DMS153 treated with DMSO at 0.1 percent for 48 hours (cell line): ENCODE measurements around the gene PDE9A.
A peak's percentile ranks its signal among the peaks of the same experiment; 100 is the strongest.

Source experiments
- DNase-seq: peaks from one replicate; lab custom pipeline; 2025; ENCODE audit not compliant: unreplicated experiment; lab: John Stamatoyannopoulos, UW

The PDE9A gene

DNA sequence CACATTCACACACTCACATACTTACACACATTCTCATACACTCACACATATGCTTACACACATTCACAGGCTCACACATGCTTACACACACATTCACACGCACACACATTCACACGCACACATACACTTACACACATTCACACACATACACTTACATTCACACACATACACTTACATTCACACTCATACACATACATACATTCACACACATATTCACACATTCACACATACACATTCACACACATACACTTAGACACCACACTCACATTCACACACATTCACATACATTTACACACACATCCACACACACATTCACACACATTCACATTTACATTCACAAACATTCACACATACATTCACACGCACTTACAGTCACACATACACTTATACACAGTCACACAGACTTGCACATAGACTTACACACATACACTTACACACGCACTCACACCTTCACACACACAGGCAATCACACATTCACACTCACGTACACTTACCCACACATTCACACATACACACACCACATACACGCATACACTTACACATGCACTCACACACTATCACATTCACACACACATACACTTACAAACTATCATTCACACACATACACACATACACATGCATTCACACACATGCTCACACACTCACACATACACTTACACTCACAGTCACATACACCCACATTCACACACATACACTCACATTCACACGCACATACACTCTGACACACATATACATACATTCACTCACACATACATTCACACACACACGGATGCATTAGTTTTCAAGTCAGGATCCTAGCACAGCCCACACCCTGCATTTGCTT is 16.8 kb downstream of the PDE9A start:
- DNase-seq, result no peak

DNA sequence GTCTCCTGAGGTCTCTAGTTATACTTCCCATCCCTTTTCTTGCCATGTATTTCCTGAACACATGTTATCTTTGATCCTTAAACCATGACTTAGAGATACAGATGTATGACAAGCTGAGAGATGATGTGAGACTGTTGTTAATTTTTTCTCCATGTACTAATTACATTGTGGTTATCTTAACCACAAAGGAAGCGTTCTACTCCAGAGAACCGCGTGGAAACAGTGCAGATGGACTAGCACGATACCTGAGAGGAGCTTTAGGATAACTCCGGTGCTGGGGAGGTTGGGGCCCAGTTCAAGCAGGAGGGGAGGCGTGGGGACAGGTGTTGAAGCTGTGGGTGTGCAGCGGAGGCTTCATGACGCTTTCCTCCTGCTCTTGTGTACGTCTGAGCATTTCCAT is 17.5 kb downstream of the PDE9A start:
- DNase-seq, result no peak

DNA sequence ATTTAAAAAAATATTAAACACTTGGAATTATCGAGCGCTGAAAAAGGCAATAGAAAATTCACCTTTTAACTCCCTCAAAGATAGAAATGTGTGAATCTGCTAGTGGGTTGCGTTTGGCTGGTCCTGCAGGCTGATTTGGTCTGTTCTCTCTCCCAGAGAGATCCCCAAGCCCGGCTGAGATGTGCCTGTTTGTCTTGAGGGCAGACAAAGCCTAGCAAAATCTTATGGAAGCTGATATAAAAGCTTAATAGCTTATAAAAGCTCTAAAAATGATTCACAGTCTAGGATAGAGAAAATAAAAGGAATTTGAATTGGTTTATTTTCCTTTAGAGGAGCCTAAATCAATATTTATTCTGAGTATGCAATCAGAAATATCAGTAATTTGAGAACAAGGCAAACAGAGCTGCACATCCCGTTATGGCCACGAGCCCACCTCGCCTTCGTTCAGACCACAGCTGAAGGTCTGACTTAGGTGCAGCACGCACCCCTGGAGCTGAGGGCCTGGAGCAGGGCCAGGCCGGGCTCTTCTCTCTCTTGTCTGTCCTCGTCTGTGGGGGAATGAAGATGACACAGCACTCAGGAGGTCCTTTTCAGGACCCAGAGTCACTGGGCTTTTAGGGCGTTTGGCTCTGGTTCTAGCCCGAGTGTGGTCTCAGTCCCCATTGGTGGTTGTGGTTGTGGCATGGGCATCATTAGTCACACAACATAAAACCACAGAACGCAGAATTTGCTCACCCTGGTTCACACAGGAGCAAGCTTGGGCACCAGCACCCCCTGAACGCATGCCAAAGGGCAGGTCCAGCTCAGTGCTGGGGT is 18.6 kb downstream of the PDE9A start:
- peak; percentile 49 for DNase-seq

DNA sequence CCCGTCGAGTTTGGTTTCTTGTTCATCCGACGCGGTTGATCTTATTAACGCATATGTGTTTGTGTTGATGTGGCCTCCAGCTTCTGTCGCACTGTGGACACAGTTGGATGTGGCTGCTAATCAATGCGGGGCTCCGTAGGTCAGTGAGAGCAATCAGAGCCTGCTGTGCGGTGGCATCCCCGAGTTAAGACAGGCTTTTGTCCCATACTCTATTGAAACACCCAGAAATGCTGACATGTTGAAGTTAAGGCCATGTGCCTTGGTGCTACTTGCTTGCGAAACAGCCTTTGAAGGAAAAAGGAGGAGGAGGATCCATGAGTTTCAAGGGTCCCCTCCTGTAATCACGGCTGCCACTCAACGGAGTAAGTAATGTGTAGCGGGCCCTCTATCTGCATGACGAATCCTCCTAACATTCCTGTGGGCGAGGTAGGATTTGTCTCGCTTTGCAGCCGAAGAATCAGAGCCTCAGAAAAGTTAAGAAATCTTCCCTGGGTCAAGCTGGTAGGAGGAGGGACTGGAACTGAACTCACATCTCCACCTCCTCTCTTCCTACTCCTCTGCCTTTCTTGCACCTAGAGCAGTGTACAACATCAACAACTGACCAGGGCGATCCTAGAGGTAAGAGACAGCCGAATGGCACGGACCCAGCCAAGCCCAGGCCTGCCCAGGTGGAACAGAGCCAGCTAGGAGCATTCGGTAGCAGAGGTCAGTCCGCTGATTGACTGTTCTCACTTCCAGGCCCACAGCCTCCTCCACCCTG is 19.5 kb downstream of the PDE9A start:
- no peak for DNase-seq

DNA sequence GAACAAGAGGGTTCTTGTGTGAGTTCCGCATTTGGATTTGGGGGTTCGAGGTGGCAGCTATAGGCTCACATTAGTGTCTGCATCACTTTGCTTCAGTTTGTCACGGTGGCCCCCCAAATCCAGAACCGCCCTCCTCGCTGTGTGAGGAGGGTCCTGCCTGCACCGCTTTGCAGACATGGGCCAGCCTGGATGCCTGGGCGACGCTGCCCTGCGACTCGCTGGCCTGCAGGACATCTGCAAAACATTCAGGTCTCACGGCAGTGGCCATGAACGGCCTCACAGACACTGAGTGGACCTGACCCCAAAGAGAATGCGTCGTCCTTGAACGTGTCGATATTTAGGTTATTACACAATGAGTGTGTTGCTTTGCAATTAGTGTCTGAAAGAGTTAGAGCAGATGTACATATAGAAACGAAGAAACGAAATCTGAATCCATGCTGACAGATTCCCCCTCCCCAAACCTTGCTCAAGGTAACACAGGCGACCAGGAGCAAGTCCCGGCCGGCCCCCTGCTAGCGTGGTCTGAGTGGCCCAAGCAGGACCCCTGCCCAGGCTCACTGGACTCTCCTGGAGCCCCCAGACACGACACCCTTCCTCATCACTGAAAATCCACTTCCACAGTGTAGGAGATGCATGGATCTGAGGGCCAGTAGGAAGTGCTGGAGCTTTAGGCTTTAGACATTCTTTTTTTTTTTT is 20.4 kb downstream of the PDE9A start:
- no peak for DNase-seq

DNA sequence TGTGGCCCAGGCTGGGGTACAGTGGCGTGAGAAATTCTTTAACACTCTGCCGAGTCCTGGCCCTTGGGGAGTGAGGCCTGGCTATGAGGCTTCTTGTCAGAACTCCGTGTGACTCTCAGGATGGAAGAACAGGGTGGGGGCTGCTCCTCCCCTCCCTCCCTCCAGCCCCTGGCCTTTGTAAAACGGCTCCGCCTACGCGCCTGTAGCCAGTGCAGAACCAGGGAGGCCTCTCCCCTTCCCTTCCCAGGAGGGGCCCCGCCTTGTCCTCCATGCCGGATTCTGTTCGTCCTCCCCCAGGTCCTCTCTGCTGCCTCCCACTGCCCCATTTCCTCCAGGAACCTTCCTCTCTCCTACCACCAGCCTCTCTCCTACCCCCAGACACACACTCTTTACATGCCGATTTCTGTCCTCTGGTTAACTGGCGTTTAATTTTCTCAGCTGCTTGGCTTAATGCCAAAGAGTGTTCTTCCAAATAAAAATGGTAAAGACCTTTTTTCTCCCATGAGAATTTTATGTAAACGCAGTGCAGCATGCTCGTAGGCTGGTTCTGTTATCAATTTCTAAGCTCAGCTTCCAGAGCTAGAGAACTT is 21.0 kb downstream of the PDE9A start:
- peak; percentile 52 for DNase-seq

DNA sequence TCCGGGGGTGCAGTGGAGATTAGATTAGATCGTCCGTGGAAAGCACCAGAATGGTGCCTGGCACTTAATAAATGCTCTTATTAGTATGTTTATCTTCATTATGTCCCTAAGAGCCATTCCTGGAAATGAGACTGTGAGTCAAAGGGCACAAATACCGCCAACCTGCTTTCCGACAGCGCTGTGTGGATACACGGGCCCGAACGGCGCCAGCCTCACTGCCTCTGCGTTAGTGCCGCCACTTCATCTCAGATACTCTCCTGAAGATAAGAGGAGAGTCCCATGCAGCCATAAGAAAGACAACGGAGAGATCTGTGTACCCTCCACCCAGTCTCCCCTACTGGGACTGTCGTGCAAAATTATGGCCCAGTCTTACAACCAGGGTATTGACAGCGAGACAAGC is 22.0 kb downstream of the PDE9A start:
- no peak for DNase-seq

DNA sequence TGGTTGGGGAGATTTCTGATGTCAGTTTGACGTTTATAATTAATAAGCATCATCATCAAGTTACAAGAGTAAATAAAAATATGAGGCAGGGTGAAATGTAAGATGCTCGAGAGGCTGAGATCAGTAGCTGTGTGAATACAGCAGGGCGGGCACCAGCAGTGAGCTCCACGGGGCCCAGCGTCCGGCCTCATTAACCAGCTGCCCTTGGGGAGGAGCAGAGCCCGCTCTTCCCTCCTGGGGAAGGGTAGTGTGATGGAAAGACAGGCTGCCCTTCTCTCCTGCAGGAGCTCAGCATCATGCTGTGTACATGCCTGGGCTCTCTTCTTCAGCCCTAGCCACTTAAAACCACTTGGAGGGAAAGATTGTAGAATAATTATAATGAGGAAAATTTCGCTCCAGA is 23.4 kb downstream of the PDE9A start:
- DNase-seq, result no peak

DNA sequence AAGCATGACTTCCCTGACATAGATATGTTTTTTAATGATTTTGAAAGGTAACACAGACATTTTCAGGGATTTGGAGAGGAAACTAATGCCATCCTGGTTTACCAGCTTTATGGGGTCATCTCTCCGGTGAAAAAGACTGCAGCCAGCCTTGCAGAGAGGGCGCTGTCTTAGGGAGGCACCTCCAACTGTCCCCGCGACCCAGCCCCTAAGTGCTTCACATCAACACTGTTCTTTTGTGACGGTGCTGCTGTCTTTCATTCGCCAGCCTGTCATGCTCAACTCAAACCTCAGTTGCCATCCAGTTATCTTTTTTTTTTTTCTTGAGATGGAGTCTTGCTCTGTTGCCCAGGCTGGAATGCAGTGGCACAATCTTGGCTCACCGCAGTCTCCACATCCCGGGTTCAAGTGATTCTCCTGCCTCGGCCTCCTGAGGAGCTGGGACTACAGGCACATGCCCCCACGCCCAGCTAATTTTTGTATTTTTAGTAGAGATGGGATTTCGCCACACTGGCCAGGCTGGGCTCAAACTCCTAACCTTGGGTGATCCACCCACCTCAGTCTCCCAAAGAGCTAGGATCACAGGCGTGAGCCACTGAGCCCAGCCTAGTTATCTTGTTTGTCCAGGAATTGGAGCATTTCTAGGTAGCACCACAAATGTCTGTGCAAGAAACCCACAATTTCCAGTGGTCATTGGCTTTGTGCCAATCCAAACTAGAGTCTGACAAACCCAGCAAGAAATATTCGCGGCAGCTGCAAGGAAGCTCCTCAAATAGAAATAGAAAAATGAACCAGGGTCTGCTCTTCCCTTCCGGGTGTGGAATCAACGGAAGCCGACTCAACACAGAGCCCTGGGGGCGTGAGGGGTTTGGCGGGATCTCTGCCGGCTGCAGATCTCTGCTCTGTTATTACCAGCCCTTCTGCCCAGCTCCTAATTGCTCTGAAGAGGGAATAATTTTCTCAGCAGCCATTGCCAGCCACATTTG is 24.2 kb downstream of the PDE9A start:
- DNase-seq, result no peak

DNA sequence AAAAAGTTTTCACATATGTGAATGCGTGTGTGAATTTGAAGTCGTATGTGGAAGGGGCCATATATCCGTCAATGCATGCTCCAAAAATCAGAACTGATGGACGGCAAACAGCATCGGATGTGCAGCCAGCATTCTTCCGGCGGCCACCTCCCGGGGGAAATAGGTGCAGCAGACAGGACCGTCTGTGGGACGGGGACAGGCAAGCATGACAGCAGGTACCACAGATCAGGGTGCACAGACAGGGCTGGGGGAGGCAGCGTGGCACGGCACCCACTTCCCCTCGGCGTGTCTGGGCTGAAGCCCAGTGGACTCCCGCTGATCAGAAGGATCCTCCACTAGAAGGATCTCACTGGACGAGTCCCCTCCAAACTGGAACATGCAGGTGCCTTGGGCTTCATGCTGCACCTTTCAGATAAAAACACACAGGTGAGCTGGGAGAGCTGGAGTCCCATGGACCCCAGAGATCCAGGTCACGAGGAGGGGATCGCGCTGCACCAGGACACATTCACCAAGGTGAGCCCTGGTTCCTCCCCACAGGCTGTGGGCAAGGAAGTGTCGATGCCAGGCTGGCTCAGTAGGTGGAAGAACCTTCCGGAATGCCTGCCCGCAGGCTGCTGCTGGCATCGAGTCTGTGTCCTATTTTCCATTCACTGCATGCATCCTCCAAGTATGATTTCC is 25.3 kb downstream of the PDE9A start:
- DNase-seq, result no peak

DNA sequence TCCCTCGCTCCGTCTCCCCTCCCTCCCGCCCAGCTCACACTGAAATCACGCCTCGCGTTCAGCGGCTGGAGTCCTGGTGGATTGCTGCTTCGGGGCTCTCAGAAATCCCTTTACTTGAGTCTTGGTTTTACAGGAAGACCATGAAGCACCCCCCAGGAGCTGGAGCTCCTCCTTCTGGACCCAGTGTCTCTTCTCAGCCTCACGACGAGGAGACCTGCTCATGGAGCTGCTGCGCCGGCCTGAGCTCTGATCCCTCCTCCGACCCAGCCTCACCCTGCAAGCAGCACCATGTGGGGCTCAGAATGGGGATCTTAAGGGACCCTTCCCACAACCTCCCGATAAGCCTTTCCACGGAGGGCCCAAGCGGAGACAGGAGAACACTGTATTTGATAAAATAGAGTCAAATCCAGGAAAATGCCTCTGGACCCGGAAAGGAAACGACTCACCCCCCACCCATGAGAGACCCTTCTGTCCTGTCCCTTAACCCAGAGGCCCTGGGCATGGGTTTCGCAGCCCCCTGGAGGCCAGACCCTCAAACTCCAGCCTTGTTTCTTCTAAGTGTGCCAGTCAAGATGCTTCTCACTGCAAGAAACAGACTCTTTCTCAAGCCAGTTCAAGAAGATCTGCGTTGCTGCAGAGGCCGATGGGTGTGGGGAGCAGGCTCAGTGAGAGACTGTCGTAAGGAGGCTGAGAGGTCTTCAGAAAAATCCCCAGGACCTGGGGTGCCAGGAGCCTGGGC is 26.1 kb downstream of the PDE9A start:
- DNase-seq, result no peak

DNA sequence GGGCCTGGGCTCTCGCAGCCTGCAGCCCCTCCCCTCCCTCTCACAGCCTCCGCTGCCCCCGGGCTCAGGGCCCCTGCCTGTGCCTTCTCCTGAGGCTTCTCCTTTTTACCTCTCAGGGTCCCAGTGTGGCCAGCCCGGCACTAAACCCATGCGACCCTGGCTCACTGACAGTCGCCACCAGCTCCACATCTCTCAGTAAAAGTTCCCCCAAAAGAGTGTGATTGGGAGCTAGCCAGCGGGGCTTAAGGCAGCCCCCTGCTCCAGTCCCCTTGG is 26.6 kb downstream of the PDE9A start:
- no peak for DNase-seq

DNA sequence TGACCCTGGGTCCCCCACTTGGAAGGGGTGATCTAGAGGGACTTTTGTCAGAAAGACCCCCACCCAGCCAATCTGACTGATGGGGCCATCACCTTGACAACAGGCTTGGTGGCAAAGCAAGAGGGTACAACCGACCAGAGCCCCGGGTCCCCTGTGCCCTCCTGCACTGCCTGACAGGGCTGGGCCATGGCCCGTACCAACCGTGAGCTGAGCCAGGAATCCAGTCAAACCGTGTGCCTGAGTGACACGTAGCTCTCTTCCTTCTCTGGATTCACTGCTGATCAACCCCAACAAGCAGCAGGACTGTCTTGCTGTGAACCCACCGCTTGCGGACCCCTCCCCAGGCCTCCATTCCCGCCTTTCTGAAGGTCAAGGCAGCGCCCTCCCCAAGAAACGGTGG is 27.0 kb downstream of the PDE9A start:
- DNase-seq, result no peak

DNA sequence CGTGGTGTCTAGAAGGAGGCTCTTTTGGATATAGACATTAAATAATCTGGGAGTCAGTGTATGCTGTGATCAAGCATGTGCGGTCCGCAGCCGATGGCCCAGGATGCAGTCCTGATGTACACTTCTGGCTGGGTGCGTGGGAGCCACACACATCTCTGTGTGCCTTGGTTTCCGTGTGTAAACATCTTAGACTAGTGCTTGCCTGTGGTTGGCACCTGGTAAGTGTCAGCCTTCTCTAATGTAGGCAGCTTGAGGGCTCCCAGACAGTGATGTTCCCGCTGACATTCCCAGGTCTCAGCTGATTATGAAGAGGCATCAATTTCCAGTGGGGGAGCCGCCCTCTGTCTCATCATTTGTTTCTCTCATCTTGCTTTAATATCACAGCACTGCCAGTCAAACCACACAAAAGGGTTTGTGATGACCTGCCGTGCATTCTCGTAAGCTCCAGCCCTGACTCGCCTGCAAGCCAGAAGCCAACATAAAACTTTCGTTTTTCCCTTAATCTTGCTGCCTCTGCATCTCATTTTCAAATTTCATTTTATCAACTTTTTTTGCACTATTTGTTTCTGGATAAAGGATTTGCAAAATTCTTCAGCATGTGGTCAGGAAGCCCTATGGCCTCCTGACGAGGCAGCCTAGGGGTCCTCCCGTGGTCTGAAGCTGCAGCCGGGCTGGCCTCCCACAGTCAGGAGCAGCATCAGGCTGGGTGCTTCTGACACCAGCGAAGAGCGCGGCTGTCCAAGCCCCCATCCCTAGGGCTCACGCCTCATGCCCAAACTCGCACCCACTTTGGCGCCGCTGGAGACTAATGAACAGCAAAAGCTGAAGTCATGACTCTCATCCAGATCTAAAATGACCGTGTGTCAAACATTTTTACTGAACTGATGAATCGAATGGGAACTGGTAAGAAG is 28.1 kb downstream of the PDE9A start:
- DNase-seq, result no peak

DNA sequence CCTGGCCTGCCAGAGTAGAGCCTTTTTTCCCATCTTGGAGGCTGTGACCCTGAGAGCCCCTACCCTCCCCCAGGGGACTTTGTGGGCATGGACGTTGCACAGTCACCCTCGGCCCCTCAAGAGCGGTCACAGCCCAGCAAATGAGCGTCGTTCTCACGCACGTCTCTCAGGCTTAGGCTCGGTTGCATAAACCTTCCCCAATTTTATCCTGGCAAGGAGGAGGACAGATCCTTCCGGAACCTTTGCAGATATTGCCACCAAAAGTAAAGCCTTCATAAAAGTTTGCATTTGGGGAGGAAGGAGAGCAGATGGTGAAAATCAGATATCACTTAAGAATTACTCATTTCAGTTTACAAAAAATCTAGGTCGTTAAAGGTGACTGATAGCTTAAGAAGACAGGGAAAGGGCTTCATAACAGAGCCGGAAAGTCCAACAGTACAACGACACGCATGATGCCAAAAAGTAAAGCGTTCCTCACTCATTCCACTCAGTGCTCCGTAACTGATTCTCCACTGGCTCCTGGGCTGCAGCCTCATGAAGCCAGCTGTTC is 29.3 kb downstream of the PDE9A start:
- no peak for DNase-seq

DNA sequence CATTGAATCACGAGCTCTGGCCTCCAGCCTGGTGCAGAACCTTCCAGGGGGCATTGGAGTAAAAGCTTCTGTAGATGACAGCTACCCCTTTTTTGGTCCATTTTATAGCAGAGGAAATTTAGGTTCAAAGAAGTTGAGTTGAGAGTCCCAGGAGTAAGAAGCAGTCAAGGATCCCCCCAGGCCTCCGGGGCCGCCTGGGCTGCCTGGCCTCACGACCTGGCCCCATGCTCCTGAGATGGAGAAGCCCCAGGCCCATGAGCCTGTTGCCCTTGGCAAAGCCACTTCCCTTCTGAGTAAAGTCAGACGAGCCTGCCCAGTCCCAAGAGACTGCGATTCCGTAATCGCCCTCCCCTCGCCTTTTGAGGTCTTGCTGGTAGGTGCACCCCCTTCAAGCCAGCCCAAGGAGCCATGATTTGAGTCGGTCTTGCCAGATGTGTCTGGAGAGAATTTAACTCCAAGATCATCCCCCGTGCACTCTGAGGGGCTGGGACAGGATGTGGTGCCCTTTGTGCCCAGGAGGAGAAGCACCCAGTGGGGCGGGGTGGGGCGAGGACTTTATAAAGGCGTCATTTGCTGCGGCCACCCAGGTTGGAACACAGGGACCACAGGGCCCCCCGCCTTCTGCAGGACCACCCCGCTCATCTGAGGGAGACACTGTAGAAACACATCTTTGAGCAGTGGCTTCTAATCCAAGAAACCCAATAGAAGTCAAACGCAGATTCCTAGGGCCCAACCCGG is 30.1 kb downstream of the PDE9A start:
- DNase-seq, result no peak
